Activated B cell treated with CpG ODN at 0.5 μM for 24 hours (primary cell): ENCODE data around the gene ZSCAN4. TPM values are rescaled to one million over a fixed set of nuclear protein-coding genes. Genes with fewer than 3 reads are reported as not detected.

Source experiments
- ATAC-seq: fragments of 200-7000 bp; cut with Tn5 transposase; one replicate; pipeline ENCODE4 v1.10.0; 2021; ENCODE audit warnings: low read depth, mild to moderate bottlenecking, moderate library complexity
- CTCF ChIA-PET: fragments of 350-600 bp; sonication (Branson Sonifier 250); formaldehyde crosslinking; loops from one replicate; lab custom pipeline; 2021; ENCODE audit warnings: antibody characterized with exemption; lab: Charles Lee
- POLR2A ChIA-PET: fragments of 350-600 bp; sonication (Branson Sonifier 250); formaldehyde crosslinking; loops from one replicate; lab custom pipeline; 2021; ENCODE audit warnings: antibody characterized with exemption; lab: Charles Lee
- DNase-seq: peaks from one replicate; pipeline ENCODE4 v3.0.0; 2022
- H3K27ac Mint-ChIP-seq: one replicate; pipeline ENCODE4 v1.8.0; 2020; ENCODE audit warnings: mixed read lengths
- H3K27me3 Mint-ChIP-seq: one replicate; pipeline ENCODE4 v1.8.0; 2021; ENCODE audit warnings: mixed read lengths
- H3K36me3 Mint-ChIP-seq: one replicate; pipeline ENCODE4 v1.8.0; 2021; ENCODE audit warnings: low read depth, mixed read lengths
- H3K4me1 Mint-ChIP-seq: one replicate; pipeline ENCODE4 v1.8.0; 2021; ENCODE audit warnings: mixed read lengths
- H3K4me3 Mint-ChIP-seq: one replicate; pipeline ENCODE4 v1.8.0; 2020; ENCODE audit warnings: mild to moderate bottlenecking, mixed read lengths
- H3K9me3 Mint-ChIP-seq: one replicate; pipeline ENCODE4 v1.8.0; 2020; ENCODE audit warnings: mixed read lengths
- intact Hi-C: fragments of 100-400 bp; cut with micrococcal nuclease; formaldehyde crosslinking; loops from one replicate; pipeline ENCODE4 v1.15.1; 2024
- total RNA-seq: library from RNA; stranded (reverse); gene quantifications from 2 replicates; pipeline ENCODE4 v1.2.3, GENCODE V29; 2022
- TF ChIP-seq, protein P1 (sequence below): fragments of 200-600 bp; IDR thresholded peaks from one replicate; pipeline ENCODE4 v1.8.0; 2022; ENCODE audit warnings: antibody characterized with exemption, mild to moderate bottlenecking

Gene ZSCAN4
- not detected in 2 replicates for total RNA-seq

GRCh38 chr19:57668635-57669034 lies at the start of gene ZSCAN4:
Gene ZSCAN4, plus strand, starts transcription at chr19:57668935. Its CDS starts 7,211 bp downstream, at chr19:57676146.
- intact Hi-C loops, result no loop called here
- ATAC-seq, result no peak
- TF ChIP-seq, protein P1, sequence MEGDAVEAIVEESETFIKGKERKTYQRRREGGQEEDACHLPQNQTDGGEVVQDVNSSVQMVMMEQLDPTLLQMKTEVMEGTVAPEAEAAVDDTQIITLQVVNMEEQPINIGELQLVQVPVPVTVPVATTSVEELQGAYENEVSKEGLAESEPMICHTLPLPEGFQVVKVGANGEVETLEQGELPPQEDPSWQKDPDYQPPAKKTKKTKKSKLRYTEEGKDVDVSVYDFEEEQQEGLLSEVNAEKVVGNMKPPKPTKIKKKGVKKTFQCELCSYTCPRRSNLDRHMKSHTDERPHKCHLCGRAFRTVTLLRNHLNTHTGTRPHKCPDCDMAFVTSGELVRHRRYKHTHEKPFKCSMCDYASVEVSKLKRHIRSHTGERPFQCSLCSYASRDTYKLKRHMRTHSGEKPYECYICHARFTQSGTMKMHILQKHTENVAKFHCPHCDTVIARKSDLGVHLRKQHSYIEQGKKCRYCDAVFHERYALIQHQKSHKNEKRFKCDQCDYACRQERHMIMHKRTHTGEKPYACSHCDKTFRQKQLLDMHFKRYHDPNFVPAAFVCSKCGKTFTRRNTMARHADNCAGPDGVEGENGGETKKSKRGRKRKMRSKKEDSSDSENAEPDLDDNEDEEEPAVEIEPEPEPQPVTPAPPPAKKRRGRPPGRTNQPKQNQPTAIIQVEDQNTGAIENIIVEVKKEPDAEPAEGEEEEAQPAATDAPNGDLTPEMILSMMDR, result no peak
- H3K36me3 Mint-ChIP-seq, result no peaks in the 10 kb centered on the region
- H3K4me3 Mint-ChIP-seq, result no peak within 1 kb of the TSS
- ChIA-PET CTCF (no interaction called here), POLR2A (no interaction called here)
- no peak for DNase-seq
- H3K4me1 Mint-ChIP-seq, result peaks cover 5% of the 10 kb centered on the region
- no peaks in the 10 kb centered on the region for H3K9me3 Mint-ChIP-seq
- peaks cover 34% of the 10 kb centered on the region for H3K27me3 Mint-ChIP-seq
- H3K27ac Mint-ChIP-seq, result no peak within 1 kb of the TSS

- no peak for DNase-seq
- POLR2A ChIA-PET, result no interaction called here
Observed at GRCh38 chr19:57620673-57621348, 47.9 kb upstream of the ZSCAN4 start.

GRCh38 chr19:57623091-57623490 lies 45.6 kb upstream of the ZSCAN4 start:
- TF ChIP-seq, protein P1, result no peak
- Mint-ChIP-seq H3K27me3 (no peaks in the 10 kb centered on the region), H3K9me3 (peaks cover 44% of the 10 kb centered on the region), H3K36me3 (peaks cover 70% of the 10 kb centered on the region), H3K4me3 (no peak overlapping the region), H3K27ac (no peak overlapping the region), H3K4me1 (peaks cover 8% of the 10 kb centered on the region)
- ChIA-PET CTCF (no interaction called here), POLR2A (interaction anchor here (1.3 kb wide), 1 partner anchor 10 kb away, joined by 3 read pairs; the partner anchor contains the start of gene ZNF211)
- intact Hi-C loops, result no loop called here
- DNase-seq (no peak), ATAC-seq (no peak)

More at GRCh38 chr19:57620673-57621348, 47.9 kb upstream of the ZSCAN4 start:
- CTCF ChIA-PET, result no interaction called here
- Mint-ChIP-seq H3K36me3 (peaks cover 93% of the 10 kb centered on the region), H3K4me3 (no peak overlapping the region), H3K4me1 (peaks cover 23% of the 10 kb centered on the region), H3K9me3 (peaks cover 56% of the 10 kb centered on the region), H3K27me3 (no peaks in the 10 kb centered on the region), H3K27ac (no peak overlapping the region)
- TF ChIP-seq, protein P1, result no peak
- ATAC-seq, result no peak
- intact Hi-C loops, result no loop called here

- H3K27ac Mint-ChIP-seq, result peak within 1 kb of the TSS; percentile 87
- ATAC-seq, result peak; percentile 100
- peaks cover 45% of the 10 kb centered on the region for H3K36me3 Mint-ChIP-seq
- peak; percentile 81 for DNase-seq
- H3K27me3 Mint-ChIP-seq, result no peaks in the 10 kb centered on the region
- H3K9me3 Mint-ChIP-seq, result peaks cover 17% of the 10 kb centered on the region
- TF ChIP-seq, protein P1, result no peak
- ChIA-PET POLR2A (interaction anchor here (0.6 to 2.4 kb wide), 15 partner anchors 10 to 393 kb away, joined by 3 to 20 read pairs (median 4); partner anchors contain the start of genes ZIK1, ZNF134, ZNF154 and ZNF416), CTCF (interaction anchor here (1.4 kb wide), 1 partner anchor 48 kb away, joined by 3 read pairs; no protein-coding TSS in a partner anchor)
- peaks cover 19% of the 10 kb centered on the region for H3K4me1 Mint-ChIP-seq
- H3K4me3 Mint-ChIP-seq, result peak within 1 kb of the TSS; percentile 94
- intact Hi-C loops, result loop anchor here (1.0 to 5.0 kb wide), 8 partner anchors 19 to 550 kb away; partner anchors contain the start of genes ZNF134, ZNF274, ZNF416 and ZNF419
Observed at GRCh38 chr19:57632987-57633831, 35.5 kb upstream of the ZSCAN4 start, which contains the start of gene ZNF211. Gene ZNF211, plus strand, starts transcription at chr19:57633168. Its CDS starts 179 bp downstream, at chr19:57633347.
